Esophagus squamous epithelium (tissue), 4 donors: Measurements from ENCODE around the gene ANKRD6.

Source experiments
- POLR2A ChIP-seq, 4 donors: fragments of 450-650 bp; IDR thresholded peaks; one replicate each; pipeline ENCODE4 v1.6.1; 2017; ENCODE audit warnings: antibody characterized with exemption in 4 of 4, mild to moderate bottlenecking in 4 of 4, moderate library complexity in 3 of 4
- TF ChIP-seq, protein P1 (sequence below), 6 experiments: fragments of 450-650 bp in 4 of 6; fragments of 200-600 bp in 2 of 6; sonication (generic) in 2 of 6; IDR thresholded peaks; one replicate each; pipeline ENCODE4 v1.5.1; 2016 to 2019; ENCODE audit warnings: antibody characterized with exemption in 6 of 6, mild to moderate bottlenecking in 4 of 6, moderate library complexity in 4 of 6

DNA sequence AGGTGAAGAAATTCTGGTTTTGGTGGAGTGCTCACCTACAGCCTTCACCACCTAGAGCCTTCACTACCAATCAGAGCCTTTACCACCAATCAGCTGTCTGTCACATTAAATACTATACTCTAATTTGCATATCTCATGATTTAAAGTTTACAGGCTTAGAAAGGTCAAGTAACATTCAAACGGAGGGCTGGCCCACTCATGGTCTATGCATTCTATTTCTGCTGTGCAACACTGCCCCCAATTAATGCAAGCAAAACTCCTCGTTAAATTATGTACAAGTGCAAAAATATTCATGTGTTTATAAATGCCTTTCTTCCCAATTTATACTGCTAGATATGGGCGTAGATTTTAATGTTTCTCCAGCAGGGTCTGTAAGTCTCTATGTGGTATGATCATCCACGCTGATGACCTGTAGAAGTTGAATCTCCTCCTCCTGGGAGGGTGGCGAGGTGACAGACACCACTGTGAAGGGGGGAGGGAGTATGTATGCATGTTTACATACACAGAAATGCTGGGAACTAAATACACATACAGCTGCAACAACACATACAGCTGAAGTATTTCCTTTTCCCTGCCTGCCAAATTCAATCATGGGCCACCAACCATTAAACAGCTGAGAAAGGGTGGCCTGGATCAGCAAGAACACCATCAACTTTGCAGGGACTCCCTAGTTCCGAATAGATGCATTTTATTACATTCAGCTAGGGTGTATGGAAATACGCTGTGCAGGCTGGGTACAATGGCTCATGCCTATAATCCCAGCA is 34.0 kb upstream of the ANKRD6 start:
- TF ChIP-seq, protein P1, sequence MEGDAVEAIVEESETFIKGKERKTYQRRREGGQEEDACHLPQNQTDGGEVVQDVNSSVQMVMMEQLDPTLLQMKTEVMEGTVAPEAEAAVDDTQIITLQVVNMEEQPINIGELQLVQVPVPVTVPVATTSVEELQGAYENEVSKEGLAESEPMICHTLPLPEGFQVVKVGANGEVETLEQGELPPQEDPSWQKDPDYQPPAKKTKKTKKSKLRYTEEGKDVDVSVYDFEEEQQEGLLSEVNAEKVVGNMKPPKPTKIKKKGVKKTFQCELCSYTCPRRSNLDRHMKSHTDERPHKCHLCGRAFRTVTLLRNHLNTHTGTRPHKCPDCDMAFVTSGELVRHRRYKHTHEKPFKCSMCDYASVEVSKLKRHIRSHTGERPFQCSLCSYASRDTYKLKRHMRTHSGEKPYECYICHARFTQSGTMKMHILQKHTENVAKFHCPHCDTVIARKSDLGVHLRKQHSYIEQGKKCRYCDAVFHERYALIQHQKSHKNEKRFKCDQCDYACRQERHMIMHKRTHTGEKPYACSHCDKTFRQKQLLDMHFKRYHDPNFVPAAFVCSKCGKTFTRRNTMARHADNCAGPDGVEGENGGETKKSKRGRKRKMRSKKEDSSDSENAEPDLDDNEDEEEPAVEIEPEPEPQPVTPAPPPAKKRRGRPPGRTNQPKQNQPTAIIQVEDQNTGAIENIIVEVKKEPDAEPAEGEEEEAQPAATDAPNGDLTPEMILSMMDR (IDR thresholded peaks at IDR 0.05): no peak
- no peak for TF ChIP-seq POLR2A (IDR thresholded peaks at IDR 0.05)
